Fibroblast of villous mesenchyme (primary cell): ENCODE results near the gene SULT1B1. TPM values are rescaled to one million over a fixed set of nuclear protein-coding genes. Genes with fewer than 3 reads are reported as not detected.

Experiments
- DNase-seq: peaks from one replicate; pipeline ENCODE4 v3.0.0-alpha.2; 2010; ENCODE audit warnings: low read depth
- H3K4me3 ChIP-seq: 2 replicates; pipeline ENCODE4 v1.5.1; 2011; ENCODE audit warnings: low read depth, mild to moderate bottlenecking, low read length
- total RNA-seq: library from RNA; depleted of rRNA; stranded (reverse); fragments of >200 nt; gene quantifications from 2 replicates; pipeline ENCODE4 v1.2.3, GENCODE V29; 2012
- TF ChIP-seq, protein P1 (sequence below): IDR thresholded peaks from 2 replicates; pipeline ENCODE4 v1.5.1; 2012; ENCODE audit warnings: low read depth, mild to moderate bottlenecking, low read length; ENCODE audit not compliant: insufficient read depth

The SULT1B1 gene
- total RNA-seq, 1 donor, result under 0.01 TPM

DNA sequence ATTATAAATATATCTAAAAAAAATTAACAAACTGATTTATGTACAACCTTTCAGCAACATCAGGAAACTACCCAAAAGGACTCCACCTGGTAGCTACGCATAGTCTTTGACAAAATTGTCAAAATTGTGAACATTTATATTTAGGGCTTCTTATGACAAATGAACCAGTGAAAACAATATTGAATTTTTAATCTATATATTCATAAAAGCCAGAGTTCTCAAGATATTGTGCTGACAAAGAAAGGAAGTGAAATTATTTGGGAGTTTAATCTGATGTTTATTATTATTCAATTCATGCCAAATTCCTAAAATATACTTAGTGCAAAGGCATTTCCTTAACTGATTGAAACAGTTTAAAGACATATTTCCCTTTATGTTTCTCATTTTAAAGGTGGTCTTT, 5.3 kb upstream of the SULT1B1 start:
- H3K4me3 ChIP-seq, result no peak overlapping the region
- TF ChIP-seq, protein P1, sequence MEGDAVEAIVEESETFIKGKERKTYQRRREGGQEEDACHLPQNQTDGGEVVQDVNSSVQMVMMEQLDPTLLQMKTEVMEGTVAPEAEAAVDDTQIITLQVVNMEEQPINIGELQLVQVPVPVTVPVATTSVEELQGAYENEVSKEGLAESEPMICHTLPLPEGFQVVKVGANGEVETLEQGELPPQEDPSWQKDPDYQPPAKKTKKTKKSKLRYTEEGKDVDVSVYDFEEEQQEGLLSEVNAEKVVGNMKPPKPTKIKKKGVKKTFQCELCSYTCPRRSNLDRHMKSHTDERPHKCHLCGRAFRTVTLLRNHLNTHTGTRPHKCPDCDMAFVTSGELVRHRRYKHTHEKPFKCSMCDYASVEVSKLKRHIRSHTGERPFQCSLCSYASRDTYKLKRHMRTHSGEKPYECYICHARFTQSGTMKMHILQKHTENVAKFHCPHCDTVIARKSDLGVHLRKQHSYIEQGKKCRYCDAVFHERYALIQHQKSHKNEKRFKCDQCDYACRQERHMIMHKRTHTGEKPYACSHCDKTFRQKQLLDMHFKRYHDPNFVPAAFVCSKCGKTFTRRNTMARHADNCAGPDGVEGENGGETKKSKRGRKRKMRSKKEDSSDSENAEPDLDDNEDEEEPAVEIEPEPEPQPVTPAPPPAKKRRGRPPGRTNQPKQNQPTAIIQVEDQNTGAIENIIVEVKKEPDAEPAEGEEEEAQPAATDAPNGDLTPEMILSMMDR, result no peak
- no peak for DNase-seq

DNA sequence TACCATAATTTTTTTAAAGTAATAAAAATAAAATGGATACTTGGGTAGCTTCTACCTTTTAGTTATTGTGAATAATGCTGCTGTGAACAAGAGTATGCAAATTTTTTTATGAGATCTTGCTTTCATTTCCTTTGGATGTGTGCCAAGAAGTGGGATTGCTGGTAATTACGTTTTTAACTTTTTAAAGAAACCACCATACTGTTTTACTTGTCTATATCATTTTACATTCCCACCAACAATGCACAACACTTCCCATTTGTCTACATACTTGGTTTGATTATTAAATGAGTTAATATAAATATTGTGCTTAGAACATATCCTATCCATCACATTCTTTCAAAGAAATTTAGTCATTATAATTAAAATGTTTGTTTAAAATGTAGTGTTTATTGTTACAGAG, 3.9 kb upstream of the SULT1B1 start:
- TF ChIP-seq, protein P1, result no peak
- DNase-seq, result no peak
- no peak overlapping the region for H3K4me3 ChIP-seq

DNA sequence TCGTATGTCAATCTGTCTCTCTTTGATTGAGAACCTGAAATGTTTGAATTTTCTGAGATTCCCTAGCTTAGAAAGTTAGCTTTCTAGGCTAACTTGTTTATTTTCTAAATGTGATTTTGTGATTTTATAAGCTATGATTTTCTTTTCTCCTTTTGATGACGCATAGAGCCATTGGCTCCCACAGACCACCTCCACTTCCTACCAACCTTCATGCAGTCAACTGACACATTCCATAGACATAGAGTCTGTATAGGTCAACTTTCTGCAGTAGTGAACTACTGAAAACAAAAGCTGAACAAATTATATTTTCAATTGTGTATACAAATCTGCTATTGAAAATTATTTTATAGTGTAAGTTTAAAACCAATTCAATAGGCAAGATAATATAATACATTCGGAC, 2.8 kb upstream of the SULT1B1 start:
- no peak overlapping the region for H3K4me3 ChIP-seq
- TF ChIP-seq, protein P1, result no peak
- DNase-seq, result no peak

DNA sequence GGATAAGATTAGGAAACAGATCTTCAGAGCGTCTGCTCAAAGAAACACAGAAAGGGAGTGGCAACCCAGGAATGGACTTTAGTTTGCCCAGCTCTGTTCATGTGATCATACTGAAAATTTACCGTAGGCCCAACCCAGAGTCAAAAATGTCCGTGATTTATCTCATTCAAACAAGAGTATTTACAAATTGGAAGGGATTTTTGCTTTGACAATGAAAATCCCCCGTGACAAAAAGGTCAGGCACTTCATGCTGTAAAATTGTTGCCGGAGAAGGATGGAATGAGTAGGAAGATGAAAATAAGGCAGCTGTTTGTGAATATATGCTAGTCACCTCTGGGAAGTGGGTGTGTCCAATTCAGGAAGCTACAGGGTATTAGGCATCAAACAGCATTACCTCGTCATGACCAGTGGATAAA, 1.2 kb downstream of the SULT1B1 start:
- TF ChIP-seq, protein P1, result no peak
- H3K4me3 ChIP-seq, result no peak overlapping the region
- no peak for DNase-seq

DNA sequence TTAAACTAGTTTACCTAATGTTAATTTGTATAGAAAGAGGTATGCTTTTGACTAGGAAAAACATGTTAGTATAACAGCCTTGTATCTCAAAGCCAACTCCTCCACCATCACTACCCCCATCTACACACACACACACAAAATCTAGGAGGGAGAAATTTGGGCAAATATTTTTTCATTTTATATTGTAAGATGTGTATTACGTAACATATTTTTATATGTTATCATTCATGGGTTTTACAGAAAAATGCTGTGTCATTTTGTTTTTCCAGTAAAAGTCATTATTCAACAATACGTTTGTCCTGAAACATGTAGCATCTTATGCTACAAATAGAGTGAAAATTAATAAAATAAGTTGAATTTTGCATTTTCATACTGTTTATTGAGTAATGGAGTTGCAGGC, 3.0 kb downstream of the SULT1B1 start:
- DNase-seq, result no peak
- TF ChIP-seq, protein P1, result no peak
- no peak overlapping the region for H3K4me3 ChIP-seq

DNA sequence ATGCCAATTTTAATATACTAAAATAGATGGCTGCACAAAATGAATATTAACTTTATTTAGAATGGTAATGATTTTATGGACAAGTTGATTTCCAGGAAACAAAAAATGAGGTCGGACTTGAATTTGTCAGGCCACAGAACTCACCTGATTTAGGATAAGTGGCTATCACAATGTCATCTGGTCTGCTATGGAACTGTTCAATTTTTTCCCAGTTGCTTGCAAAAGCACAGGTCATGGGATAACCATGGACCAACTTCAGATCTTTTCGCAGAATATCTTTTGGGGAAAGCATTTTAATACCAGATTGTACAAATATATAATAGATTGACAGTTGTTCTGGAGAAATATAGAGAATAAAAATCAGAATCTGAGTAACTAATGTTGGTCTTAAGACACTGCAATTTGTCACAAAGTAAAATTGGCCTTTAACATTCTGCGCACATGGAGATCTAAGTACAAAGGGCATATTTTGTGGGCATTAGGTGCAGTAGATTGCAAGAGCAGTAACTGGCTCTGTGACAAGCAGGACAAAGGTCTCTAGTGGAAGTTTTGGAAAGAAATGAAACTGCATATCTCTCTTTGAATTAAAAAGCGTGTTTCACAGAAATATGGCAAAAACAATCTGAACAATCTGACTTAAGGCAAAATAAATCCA, 5.4 kb downstream of the SULT1B1 start:
- no peak overlapping the region for H3K4me3 ChIP-seq
- TF ChIP-seq, protein P1, result no peak
- no peak for DNase-seq

DNA sequence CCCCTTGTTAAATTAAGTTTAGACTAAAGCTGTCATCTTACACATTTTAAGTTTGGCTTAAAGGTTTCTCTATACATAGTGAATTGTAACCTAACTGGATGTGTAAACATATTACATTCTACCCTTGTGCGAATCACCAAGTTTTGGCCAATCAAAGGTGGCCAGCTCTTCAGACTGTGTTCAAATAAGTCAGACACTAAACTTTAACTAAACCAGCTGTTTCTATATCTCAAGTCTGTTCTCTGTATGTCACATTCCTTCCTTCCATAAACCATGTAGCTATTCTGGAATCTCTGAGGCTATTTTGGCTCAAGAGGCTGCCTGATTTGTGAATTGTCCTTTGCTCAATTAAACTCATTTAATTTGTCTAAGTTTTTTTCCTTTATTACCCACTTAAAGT, 6.7 kb downstream of the SULT1B1 start:
- TF ChIP-seq, protein P1, result no peak
- DNase-seq, result peak; percentile 2
- no peak overlapping the region for H3K4me3 ChIP-seq
